HG02623 (cell line): ENCODE measurements around the gene MAPK14.

Experiments
- ATAC-seq: cut with Tn5 transposase; IDR thresholded peaks from one replicate; pipeline ENCODE4 v1.9.1; 2021; ENCODE audit warnings: moderate library complexity; ENCODE audit not compliant: unreplicated experiment

Gene MAPK14

GRCh38 chr6:36098253-36098919 is 70.8 kb downstream of the MAPK14 start:
- no peak for ATAC-seq

GRCh38 chr6:36098920-36099647 is 71.5 kb downstream of the MAPK14 start:
- ATAC-seq = no peak

GRCh38 chr6:36099869-36100483 is 72.4 kb downstream of the MAPK14 start:
- ATAC-seq = no peak

GRCh38 chr6:36101691-36102090 is 74.1 kb downstream of the MAPK14 start:
- ATAC-seq = no peak

- ATAC-seq = no peak
These were observed 75.2 kb downstream of the MAPK14 start for GRCh38 chr6:36102853-36103252.

- ATAC-seq = no peak
These were observed 77.2 kb downstream of the MAPK14 start for GRCh38 chr6:36104836-36105235.

GRCh38 chr6:36109092-36109491 is 81.5 kb downstream of the MAPK14 start:
- ATAC-seq = no peak

- no peak for ATAC-seq
These were observed 82.4 kb downstream of the MAPK14 start for GRCh38 chr6:36110050-36110449.

- ATAC-seq = no peak
These were observed 83.3 kb downstream of the MAPK14 start for GRCh38 chr6:36110863-36111262.

- ATAC-seq = no peak
These were observed 83.9 kb downstream of the MAPK14 start for GRCh38 chr6:36111526-36111925.

GRCh38 chr6:36113049-36113448 is 85.4 kb downstream of the MAPK14 start:
- no peak for ATAC-seq

- no peak for ATAC-seq
These were observed 86.1 kb downstream of the MAPK14 start for GRCh38 chr6:36113703-36114102.

- no peak for ATAC-seq
These were observed 87.3 kb downstream of the MAPK14 start for GRCh38 chr6:36114798-36115408.

GRCh38 chr6:36115412-36115811 is 87.8 kb downstream of the MAPK14 start:
- ATAC-seq = no peak

GRCh38 chr6:36116066-36116864 is 88.7 kb downstream of the MAPK14 start:
- ATAC-seq = no peak

GRCh38 chr6:36116943-36117342 is 89.3 kb downstream of the MAPK14 start:
- ATAC-seq = no peak

GRCh38 chr6:36117658-36118549 is 90.3 kb downstream of the MAPK14 start:
- no peak for ATAC-seq

GRCh38 chr6:36118550-36119107 is 91.0 kb downstream of the MAPK14 start:
- ATAC-seq = no peak

GRCh38 chr6:36119209-36119608 is 91.6 kb downstream of the MAPK14 start:
- ATAC-seq = no peak

GRCh38 chr6:36120018-36120417 is 92.4 kb downstream of the MAPK14 start:
- ATAC-seq = no peak
